ENCODE data around the gene BUB3.
"Not testable (repeated sequence)": the region's sequence is repeated elsewhere in the genome, so short reads cannot be mapped to it uniquely, and the experiment has no call there.

BUB3 gene

GRCh38 chr10:123175389-123176387 is 21.5 kb downstream of the BUB3 start:
- no peak overlapping the region for H3K4me3 ChIP-seq (ENCODE audit: low read depth, low read length)
- no peak for TF ChIP-seq CTCF (IDR thresholded peaks at IDR 0.05; ENCODE audit: low read depth, low read length, missing control alignments)
- no peak for DNase-seq (ENCODE audit: low read depth)

- H3K4me3 ChIP-seq (ENCODE audit: low read depth, low read length); DNase-seq (ENCODE audit: low read depth): not testable (repeated sequence)
Measured at GRCh38 chr10:123178390-123178789, 24.2 kb downstream of the BUB3 start.

GRCh38 chr10:123180101-123181090 is 26.2 kb downstream of the BUB3 start:
- H3K4me3 ChIP-seq (ENCODE audit: low read depth, low read length) = no peak overlapping the region
- no peak for DNase-seq (ENCODE audit: low read depth)
- no peak for TF ChIP-seq CTCF (IDR thresholded peaks at IDR 0.05; ENCODE audit: low read depth, low read length, missing control alignments)

GRCh38 chr10:123183724-123184123 is 29.5 kb downstream of the BUB3 start:
- no peak overlapping the region for H3K4me3 ChIP-seq (ENCODE audit: low read depth, low read length)
- no peak for TF ChIP-seq CTCF (IDR thresholded peaks at IDR 0.05; ENCODE audit: low read depth, low read length, missing control alignments)
- no peak for DNase-seq (ENCODE audit: low read depth)

- no peak overlapping the region for H3K4me3 ChIP-seq (ENCODE audit: low read depth, low read length)
- no peak for DNase-seq (ENCODE audit: low read depth)
- TF ChIP-seq CTCF (IDR thresholded peaks at IDR 0.05; ENCODE audit: low read depth, low read length, missing control alignments) = no peak
Measured at GRCh38 chr10:123187781-123188180, 33.6 kb downstream of the BUB3 start.

GRCh38 chr10:123191886-123192285 is 37.7 kb downstream of the BUB3 start:
- no peak for DNase-seq (ENCODE audit: low read depth)
- no peak for TF ChIP-seq CTCF (IDR thresholded peaks at IDR 0.05; ENCODE audit: low read depth, low read length, missing control alignments)
- no peak overlapping the region for H3K4me3 ChIP-seq (ENCODE audit: low read depth, low read length)

GRCh38 chr10:123194056-123194455 is 39.9 kb downstream of the BUB3 start:
- H3K4me3 ChIP-seq (ENCODE audit: low read depth, low read length) = no peak overlapping the region
- no peak for DNase-seq (ENCODE audit: low read depth)
- no peak for TF ChIP-seq CTCF (IDR thresholded peaks at IDR 0.05; ENCODE audit: low read depth, low read length, missing control alignments)
